HG02623 (cell line): ENCODE measurements around the gene EVL.

Experiments
- ATAC-seq: cut with Tn5 transposase; IDR thresholded peaks from one replicate; pipeline ENCODE4 v1.9.1; 2021; ENCODE audit warnings: moderate library complexity; ENCODE audit not compliant: unreplicated experiment

EVL gene

GRCh38 chr14:100142073-100143040 lies 77.1 kb downstream of the EVL start:
- no peak for ATAC-seq

GRCh38 chr14:100143523-100143922 lies 78.3 kb downstream of the EVL start:
- ATAC-seq: no peak

- ATAC-seq: no peak
Measured at GRCh38 chr14:100143934-100144333, 78.7 kb downstream of the EVL start.

GRCh38 chr14:100144645-100144995 lies 79.4 kb downstream of the EVL start:
- no peak for ATAC-seq

- ATAC-seq: no peak
Measured at GRCh38 chr14:100144996-100145646, 79.9 kb downstream of the EVL start.

GRCh38 chr14:100145682-100146464 lies 80.7 kb downstream of the EVL start:
- no peak for ATAC-seq

- no peak for ATAC-seq
Measured at GRCh38 chr14:100146531-100147091, 81.4 kb downstream of the EVL start.

GRCh38 chr14:100147181-100147631 lies 82.0 kb downstream of the EVL start:
- ATAC-seq: no peak

- ATAC-seq: no peak
Measured at GRCh38 chr14:100147691-100148464, 82.7 kb downstream of the EVL start.

GRCh38 chr14:100148837-100149731 lies 83.9 kb downstream of the EVL start:
- ATAC-seq: no peak

- no peak for ATAC-seq
Measured at GRCh38 chr14:100149851-100150611, 84.8 kb downstream of the EVL start.

GRCh38 chr14:100150932-100151587 lies 85.8 kb downstream of the EVL start:
- ATAC-seq: no peak

- no peak for ATAC-seq
Measured at GRCh38 chr14:100152091-100152490, 86.9 kb downstream of the EVL start.

- ATAC-seq: no peak
Measured at GRCh38 chr14:100153560-100153959, 88.3 kb downstream of the EVL start.

- no peak for ATAC-seq
Measured at GRCh38 chr14:100155049-100155621, 89.9 kb downstream of the EVL start.

GRCh38 chr14:100155756-100156616 lies 90.8 kb downstream of the EVL start:
- no peak for ATAC-seq

GRCh38 chr14:100156776-100157175 lies 91.6 kb downstream of the EVL start:
- no peak for ATAC-seq
